HG03060 (cell line): ENCODE results near the gene KIF1C.

Experiments used
- ATAC-seq: cut with Tn5 transposase; IDR thresholded peaks from one replicate; pipeline ENCODE4 v1.9.1; 2021; ENCODE audit warnings: low read depth, moderate number of reproducible peaks; ENCODE audit not compliant: unreplicated experiment

Gene KIF1C

DNA sequence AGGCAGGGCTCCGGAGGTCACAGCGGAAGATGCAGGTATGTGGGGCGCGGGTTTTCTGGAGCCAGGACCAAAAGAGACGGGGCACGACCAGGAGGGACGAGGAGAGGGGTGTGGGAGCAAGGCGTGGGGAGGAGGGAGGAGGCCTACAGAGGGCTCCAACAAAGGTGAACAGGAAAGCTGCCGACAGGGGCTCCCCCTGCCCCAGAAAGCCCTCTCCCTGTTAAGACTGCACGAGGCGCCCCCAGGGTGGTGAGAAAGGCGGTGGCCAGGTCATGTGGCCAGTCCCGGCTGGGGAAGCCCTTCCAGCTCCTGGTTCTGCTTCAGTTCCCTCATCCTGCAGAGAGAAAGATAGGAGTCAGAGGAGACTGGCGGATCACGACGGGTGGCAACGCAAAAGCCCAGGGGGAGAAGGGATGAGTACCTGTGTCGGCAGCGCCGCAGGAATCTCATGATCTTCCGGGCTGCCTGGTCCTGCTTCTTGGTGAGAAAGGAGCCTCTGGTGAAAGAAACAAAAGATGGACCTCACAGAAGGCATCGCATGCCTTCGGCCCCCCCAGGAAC lies 29.2 kb upstream of the KIF1C start:
- ATAC-seq = no peak

GRCh38 chr17:4969047-4969550 lies 28.7 kb upstream of the KIF1C start:
- ATAC-seq = no peak

DNA sequence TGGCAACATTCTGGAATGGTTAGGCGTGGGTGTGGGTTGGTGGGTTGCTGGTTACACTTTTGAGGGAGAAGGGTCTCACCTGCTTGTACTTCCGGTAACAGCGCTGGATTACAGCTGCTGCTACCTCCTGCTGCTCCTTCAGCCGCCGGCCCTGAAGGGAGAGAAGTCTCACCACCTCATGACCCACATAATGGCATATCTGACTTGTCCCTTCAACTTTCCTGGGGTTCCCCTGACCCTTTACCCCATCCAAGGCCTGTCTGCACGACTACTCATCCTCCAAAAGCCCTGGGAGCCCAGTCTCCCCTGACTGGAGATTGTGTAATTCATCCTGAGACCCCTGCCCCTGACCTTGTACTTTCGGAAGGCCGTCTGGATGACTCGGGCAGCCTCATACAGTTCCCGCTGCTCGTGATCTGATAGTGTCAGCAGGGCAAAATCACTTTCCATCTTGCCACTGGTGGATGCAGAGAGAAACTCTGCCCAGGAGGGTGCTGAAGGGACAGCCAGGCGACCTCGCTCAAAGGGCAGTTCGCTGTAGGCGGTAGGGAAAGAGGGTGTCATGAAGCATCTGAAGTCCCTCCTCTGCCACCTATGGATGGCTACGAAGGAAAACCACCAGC lies 28.1 kb upstream of the KIF1C start:
- ATAC-seq = no peak

GRCh38 chr17:4970273-4970672 lies 27.5 kb upstream of the KIF1C start:
- no peak for ATAC-seq

GRCh38 chr17:4971826-4972225 lies 25.9 kb upstream of the KIF1C start:
- ATAC-seq = no peak

DNA sequence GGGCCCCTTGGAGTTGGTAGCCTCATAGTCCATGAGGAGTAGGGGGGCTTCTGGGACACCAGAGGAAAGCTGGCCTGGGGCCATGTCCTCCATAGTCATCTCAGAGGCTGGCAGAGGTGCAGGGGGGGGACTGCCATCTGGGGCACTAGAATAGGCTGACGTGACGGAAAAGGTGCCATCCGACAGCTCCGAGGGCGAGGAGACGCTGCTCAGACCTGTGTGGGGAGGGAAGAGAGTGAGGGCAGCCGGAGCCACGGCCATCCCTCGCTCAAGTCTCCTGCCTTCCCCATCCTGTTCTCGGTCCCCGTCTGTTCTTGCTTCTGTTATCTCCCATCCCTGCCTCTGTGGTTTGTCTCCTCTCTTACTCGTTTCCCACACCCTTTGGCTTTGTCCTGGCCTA lies 25.4 kb upstream of the KIF1C start:
- ATAC-seq = no peak

DNA sequence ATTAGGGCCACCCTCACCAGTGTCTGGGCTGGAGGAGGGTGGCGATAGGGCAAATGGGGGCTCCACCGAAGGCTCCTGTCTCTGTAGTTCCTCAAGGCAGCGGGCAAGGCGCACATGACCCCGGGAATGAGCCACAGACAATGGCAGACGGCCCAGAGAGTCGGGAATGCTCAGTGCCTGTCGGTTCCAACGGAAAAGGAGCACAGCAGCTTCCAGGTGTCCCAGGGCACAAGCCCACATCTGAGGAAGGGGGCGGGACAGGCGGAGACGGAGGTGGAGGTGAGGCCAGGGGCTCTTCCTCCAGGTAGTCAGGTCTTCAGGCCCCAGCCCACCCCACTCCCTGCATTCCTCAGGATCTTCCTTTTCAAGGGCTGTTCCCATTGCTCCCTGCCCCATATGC lies 25.0 kb upstream of the KIF1C start:
- ATAC-seq = no peak

DNA sequence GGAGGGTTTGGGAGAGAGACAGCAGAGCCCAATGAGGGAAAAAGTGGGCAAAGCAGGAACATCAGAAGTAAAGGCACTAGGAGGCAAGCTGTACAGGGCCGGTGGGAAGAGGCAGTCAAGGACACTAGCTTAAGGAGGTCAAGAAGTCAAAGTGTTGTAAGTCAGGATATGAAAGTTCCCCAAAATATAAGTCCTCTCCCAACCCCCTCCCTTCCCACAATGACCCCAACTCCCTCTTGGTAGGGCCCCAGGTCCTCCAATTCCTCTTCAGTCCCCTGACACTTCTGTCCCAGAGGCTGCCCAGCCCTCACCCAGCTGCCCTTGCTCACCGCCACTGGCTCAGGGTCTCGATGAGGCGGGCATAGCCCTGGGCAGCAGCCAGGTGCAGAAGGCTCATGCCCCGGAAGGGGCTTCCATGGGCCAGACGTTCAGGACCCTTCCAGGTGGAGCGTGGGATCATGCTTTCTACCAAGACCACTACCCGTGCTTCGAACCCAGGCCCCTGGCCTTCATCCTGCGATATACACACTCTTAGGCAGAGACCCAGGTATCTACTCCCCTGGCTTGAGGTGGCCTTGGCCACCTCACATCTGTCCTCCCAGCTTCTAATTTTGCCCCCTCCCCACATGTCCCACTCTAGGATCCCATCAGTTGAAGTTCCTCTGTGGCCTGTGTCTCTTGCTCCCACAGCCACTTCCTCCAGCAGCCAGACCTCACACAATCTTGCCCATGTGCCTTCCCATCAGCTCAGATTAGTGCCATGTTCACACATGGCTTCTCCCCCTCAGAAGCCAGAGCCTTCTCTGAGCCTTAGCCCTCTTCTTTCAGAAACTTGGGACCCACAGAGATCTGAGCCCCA lies 24.3 kb upstream of the KIF1C start:
- ATAC-seq = no peak

DNA sequence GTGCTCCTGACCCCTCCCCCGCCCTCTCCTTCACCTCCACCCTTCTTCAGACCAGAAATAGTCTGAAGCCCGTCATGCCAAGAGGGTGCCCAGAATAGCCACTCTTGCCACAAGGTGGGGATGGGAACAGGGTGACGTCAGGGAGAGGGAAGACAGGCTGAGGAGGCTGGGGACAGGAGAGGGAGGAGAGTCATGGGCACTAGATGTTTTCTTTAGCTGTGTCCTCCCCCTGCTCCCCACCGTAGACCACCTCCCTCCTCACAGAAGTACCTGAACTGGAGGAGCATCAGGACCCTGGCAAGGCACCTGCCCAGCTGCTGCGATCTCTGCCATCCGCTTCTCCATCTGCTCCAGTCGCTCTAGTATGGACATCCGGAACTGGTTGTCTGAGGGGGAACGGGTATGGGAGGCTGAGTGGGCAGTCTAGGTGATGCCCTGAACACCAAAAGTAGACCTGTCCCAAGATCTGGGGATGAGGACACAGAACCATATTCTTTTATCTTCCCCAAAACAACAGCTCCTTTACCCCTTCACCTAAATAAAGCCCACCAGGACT lies 23.6 kb upstream of the KIF1C start:
- no peak for ATAC-seq

GRCh38 chr17:4978726-4979125 lies 19.0 kb upstream of the KIF1C start:
- ATAC-seq = no peak

- ATAC-seq = no peak
Observed at GRCh38 chr17:4980644-4981216, 17.0 kb upstream of the KIF1C start.

GRCh38 chr17:4982305-4982704 lies 15.4 kb upstream of the KIF1C start:
- ATAC-seq = no peak

DNA sequence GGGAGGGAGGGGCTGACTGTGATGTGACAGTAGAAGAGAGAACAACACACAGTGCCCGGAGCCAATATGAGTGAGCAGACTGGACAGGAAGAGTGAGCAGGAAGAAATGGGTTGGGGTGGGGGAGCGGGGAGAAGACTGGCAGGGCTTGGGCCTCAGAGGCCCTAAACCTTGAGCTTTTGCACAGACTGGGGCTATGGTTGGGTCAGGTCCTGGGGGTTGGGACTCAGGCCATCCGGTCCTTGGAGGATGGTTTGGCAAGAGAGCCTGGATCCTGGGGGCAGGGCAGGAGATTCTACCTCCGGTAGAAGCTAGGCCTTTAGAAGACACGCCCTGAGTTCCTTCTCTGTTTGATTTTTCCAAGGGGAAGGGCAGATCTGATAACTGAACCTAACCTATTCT lies 11.3 kb upstream of the KIF1C start:
- ATAC-seq = no peak

DNA sequence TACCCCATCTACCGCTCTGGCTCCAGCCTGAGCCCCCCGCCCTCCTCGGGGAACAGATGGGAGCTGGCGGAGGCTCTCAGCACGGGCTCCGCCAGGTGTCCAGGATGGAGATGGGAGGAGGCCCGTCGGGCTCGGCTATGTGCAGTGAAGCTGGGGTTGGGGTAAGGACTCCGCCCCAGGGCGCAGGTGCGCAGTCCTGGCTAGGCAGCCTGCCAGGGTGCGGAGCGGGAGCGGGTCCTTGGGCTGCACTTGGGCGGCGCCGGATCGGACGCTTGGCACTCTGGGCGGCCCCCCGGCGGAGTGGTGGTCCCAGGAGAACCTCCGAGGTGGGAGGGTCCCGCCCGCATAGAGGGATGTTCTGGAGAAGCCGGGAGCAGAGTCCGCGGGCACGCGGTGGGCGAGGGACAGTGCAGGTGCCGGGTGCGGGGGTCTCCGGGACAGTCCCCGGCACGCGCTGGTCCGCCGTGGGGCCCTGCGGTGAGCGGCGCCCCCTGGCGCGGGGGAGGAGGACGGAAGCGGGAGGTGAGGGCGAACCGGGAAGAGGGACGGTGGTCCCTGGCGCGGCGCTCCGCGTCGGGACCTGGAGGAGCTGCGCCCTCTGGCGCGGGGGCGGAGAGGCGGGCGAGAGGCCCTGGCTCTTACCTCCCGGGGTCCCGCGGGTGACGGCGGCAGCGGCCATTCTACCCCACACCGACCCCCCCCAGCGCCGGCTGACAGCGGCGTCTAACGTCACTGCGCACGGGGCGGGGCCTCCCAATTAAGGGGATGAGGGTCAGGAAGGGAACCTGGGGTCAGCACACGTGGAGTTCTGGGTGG lies 10.6 kb upstream of the KIF1C start, which contains the start of gene CAMTA2:
TSS of gene CAMTA2 (minus strand) at position 725 of the 816 bp plus-strand sequence. CDS start 1,453 bp downstream, outside the sequence.
- ATAC-seq = no peak

GRCh38 chr17:4987767-4988567 lies 9.8 kb upstream of the KIF1C start:
- no peak for ATAC-seq

GRCh38 chr17:4994081-4994595 lies 3.6 kb upstream of the KIF1C start:
- no peak for ATAC-seq

DNA sequence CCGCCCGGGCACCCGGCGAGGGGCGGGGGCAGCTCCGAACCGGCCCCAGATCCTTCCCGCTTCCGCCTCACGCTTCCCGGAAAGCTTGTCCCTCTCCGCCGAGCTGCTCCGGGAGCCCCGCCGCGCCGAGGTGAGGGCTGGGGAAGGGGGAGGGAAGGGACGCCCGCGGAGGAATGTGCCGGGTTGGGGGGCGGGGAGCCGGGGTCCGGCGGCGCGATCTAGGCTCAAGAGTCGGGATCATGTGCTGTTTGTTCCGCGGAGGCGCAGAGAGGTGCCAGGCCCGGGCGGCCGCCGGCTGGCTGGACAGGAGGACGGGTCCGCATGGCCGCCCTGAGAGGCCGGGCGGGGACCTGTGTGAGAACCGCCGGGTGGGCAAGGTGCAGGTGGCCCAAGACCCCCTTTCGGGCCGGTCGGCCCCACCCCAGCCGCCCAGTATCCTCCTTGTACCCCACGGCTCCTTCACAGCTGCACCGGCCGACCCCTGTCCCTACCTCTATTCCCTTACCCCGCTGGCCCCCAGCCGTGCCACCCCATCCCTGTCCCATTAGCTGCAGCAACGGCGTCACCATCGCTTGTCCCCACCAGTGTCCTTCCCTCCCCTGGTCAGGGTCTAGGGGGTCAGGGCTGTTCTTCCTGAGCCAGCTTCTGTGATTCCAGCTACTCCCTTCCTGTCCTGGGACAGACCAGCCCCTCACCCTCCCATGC lies 429 bp downstream of the KIF1C start:
- ATAC-seq = peak; percentile 8

- no peak for ATAC-seq
Observed at GRCh38 chr17:4998732-4999429, 1.1 kb downstream of the KIF1C start.
